Upper lobe of left lung (tissue), 6 donors: Measurements from ENCODE around the gene PDPR. TPM values are rescaled to one million over a fixed set of nuclear protein-coding genes. Genes with fewer than 3 reads are reported as not detected.
"Not testable (repeated sequence)": the region's sequence is repeated elsewhere in the genome, so short reads cannot be mapped to it uniquely, and the experiment has no call there.

Experiments
- ATAC-seq, 2 donors: fragments of 200-7000 bp; cut with Tn5 transposase; one replicate each; pipeline ENCODE4 v1.9.1; 2022; ENCODE audit warnings: mild to moderate bottlenecking in 2 of 2, moderate library complexity in 2 of 2; ENCODE audit not compliant: low FRiP score in 2 of 2
- DNase-seq, 2 donors: peaks; one replicate each; pipeline ENCODE4 v3.0.0-alpha.2; 2019 to 2020
- H3K27ac ChIP-seq, 4 donors: fragments of 200-600 bp; sonication (generic); one replicate each; pipeline ENCODE4 v1.5.1; 2016 to 2019
- H3K27me3 ChIP-seq, 4 donors: fragments of 200-600 bp; sonication (generic); one replicate each; pipeline ENCODE4 v1.5.1; 2017 to 2019
- H3K36me3 ChIP-seq, 4 donors: fragments of 200-600 bp; sonication (generic); one replicate each; pipeline ENCODE4 v1.5.1; 2016 to 2019
- H3K4me1 ChIP-seq, 4 donors: fragments of 200-600 bp; sonication (generic); one replicate each; pipeline ENCODE4 v1.5.1; 2018 to 2019
- H3K4me3 ChIP-seq, 4 donors: fragments of 200-600 bp; sonication (generic); one replicate each; pipeline ENCODE4 v1.5.1; 2017 to 2019; ENCODE audit warnings: mild to moderate bottlenecking in 2 of 4, moderate library complexity in 1 of 4
- H3K9me3 ChIP-seq, 4 donors: fragments of 200-600 bp; sonication (generic); one replicate each; pipeline ENCODE4 v1.5.1; 2018 to 2019
- EP300 ChIP-seq, 4 donors: sonication (generic); formaldehyde crosslinking; IDR thresholded peaks; one replicate each; pipeline ENCODE4 v1.5.1; 2017; ENCODE audit warnings: antibody characterized with exemption in 4 of 4, control low read depth in 2 of 4
- POLR2A ChIP-seq, 4 donors: fragments of 450-650 bp; IDR thresholded peaks; one replicate each; pipeline ENCODE4 v1.5.1; 2016 to 2017; ENCODE audit warnings: antibody characterized with exemption in 4 of 4, mild to moderate bottlenecking in 2 of 4
- POLR2AphosphoS5 ChIP-seq, 2 donors: sonication (generic); formaldehyde crosslinking; IDR thresholded peaks; one replicate each; pipeline ENCODE4 v1.5.1; 2017; ENCODE audit warnings: antibody characterized with exemption in 2 of 2
- WGBS, 2 donors: methylation state at CpG; one replicate each; pipeline ENCODE4 v1.1.5; 2017 to 2018; 5-methylcytosine and 5-hydroxymethylcytosine counted together
- total RNA-seq, 6 donors: library from RNA; depleted of rRNA in 4 of 6; stranded (reverse); fragments of >200 nt in 4 of 6; gene quantifications; one replicate each; pipeline versions ENCODE4 v1.1.0 to v1.2.1, GENCODE V29; 2016 to 2021
- TF ChIP-seq, protein P1 (sequence below), 6 experiments: fragments of 450-650 bp in 4 of 6; fragments of 200-600 bp in 2 of 6; sonication (generic) in 2 of 6; IDR thresholded peaks; one replicate each; pipeline ENCODE4 v1.5.1; 2016 to 2019; ENCODE audit warnings: antibody characterized with exemption in 6 of 6
- donor health status: DM: no; HTN: no; CAD: no; lungs with moderate emphysema.
- donor health status: DM: no; HTN: yes; CAD: no; lungs with severe emphysema.

The PDPR gene
- total RNA-seq, 6 donors from 2014 or later, result 15.2 to 46.1 (median 21.9) TPM

- H3K36me3 ChIP-seq, result peaks cover 45 to 71% (median 62%) of the 10 kb centered on the region in 4 donors
- DNase-seq (no peak), ATAC-seq (no peak)
- H3K9me3 ChIP-seq, result no peaks in the 10 kb centered on the region
- 97% methylated on average over 6 of the region's 6 CpGs for WGBS, 2 donors
- H3K4me1 ChIP-seq, result no peaks in the 10 kb centered on the region
- no peak overlapping the region for H3K27ac ChIP-seq
- no peak overlapping the region for H3K4me3 ChIP-seq
- no peak for TF ChIP-seq EP300 (IDR thresholded peaks at IDR 0.05)
- TF ChIP-seq, protein P1, sequence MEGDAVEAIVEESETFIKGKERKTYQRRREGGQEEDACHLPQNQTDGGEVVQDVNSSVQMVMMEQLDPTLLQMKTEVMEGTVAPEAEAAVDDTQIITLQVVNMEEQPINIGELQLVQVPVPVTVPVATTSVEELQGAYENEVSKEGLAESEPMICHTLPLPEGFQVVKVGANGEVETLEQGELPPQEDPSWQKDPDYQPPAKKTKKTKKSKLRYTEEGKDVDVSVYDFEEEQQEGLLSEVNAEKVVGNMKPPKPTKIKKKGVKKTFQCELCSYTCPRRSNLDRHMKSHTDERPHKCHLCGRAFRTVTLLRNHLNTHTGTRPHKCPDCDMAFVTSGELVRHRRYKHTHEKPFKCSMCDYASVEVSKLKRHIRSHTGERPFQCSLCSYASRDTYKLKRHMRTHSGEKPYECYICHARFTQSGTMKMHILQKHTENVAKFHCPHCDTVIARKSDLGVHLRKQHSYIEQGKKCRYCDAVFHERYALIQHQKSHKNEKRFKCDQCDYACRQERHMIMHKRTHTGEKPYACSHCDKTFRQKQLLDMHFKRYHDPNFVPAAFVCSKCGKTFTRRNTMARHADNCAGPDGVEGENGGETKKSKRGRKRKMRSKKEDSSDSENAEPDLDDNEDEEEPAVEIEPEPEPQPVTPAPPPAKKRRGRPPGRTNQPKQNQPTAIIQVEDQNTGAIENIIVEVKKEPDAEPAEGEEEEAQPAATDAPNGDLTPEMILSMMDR (IDR thresholded peaks at IDR 0.05), result no peak
- TF ChIP-seq POLR2A (IDR thresholded peaks at IDR 0.05), result no peak
- TF ChIP-seq POLR2AphosphoS5 (IDR thresholded peaks at IDR 0.05), result no peak
- H3K27me3 ChIP-seq, result no peaks in the 10 kb centered on the region
Measured at GRCh38 chr16:70160821-70161220, 46.7 kb downstream of the PDPR start.

DNA sequence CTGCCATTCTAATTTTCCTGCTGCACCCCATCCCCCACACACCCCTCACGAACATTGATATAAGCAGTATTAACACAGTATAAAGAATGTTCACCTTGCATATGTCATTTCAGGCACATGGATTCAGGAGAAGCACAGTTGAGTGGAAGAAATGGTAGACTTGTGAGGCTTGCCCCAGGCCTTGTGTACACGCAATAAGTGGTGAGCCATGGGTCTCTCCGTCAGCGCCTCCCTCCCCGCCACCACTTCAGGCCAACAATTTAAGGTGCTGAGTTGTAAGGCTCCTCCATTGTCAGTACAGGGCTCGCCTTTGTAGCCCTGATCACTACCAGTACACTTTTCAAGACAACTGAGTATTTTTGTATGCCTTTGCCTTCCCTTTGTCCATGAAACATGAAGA lies 47.2 kb downstream of the PDPR start:
- Histone ChIP-seq H3K9me3 (no peaks in the 10 kb centered on the region), H3K36me3 (peaks cover 39 to 66% (median 57%) of the 10 kb centered on the region in 4 donors), H3K27ac (no peak overlapping the region), H3K27me3 (no peaks in the 10 kb centered on the region), H3K4me3 (no peak overlapping the region), H3K4me1 (no peaks in the 10 kb centered on the region)
- DNase-seq, result no peak
- 91% methylated on average over 6 of the region's 6 CpGs for WGBS, 2 donors
- no peak for ATAC-seq
- TF ChIP-seq POLR2A (IDR thresholded peaks at IDR 0.05) (no peak), EP300 (IDR thresholded peaks at IDR 0.05) (no peak), POLR2AphosphoS5 (IDR thresholded peaks at IDR 0.05) (no peak)
- TF ChIP-seq, protein P1 (IDR thresholded peaks at IDR 0.05), result no peak

GRCh38 chr16:70162041-70162451 lies 47.9 kb downstream of the PDPR start:
- WGBS, 2 donors, result 68 to 70% methylated on average over 7 of the region's 7 CpGs
- H3K27ac ChIP-seq, result no peak overlapping the region
- DNase-seq, result no peak
- no peaks in the 10 kb centered on the region for H3K4me1 ChIP-seq
- no peaks in the 10 kb centered on the region for H3K27me3 ChIP-seq
- no peak overlapping the region for H3K4me3 ChIP-seq
- no peak for ATAC-seq
- H3K9me3 ChIP-seq, result no peaks in the 10 kb centered on the region
- TF ChIP-seq POLR2AphosphoS5 (IDR thresholded peaks at IDR 0.05) (no peak), POLR2A (IDR thresholded peaks at IDR 0.05) (no peak), EP300 (IDR thresholded peaks at IDR 0.05) (no peak)
- TF ChIP-seq, protein P1 (IDR thresholded peaks at IDR 0.05), result no peak
- H3K36me3 ChIP-seq, result peaks cover 33 to 59% (median 50%) of the 10 kb centered on the region in 4 donors

- TF ChIP-seq EP300 (IDR thresholded peaks at IDR 0.05) (no peak), POLR2A (IDR thresholded peaks at IDR 0.05) (no peak), POLR2AphosphoS5 (IDR thresholded peaks at IDR 0.05) (no peak)
- TF ChIP-seq, protein P1 (IDR thresholded peaks at IDR 0.05), result no peak
- Histone ChIP-seq H3K4me1 (no peaks in the 10 kb centered on the region), H3K27me3 (no peaks in the 10 kb centered on the region), H3K4me3 (no peak overlapping the region), H3K27ac (no peak overlapping the region), H3K9me3 (no peaks in the 10 kb centered on the region), H3K36me3 (peaks cover 18 to 44% (median 35%) of the 10 kb centered on the region in 4 donors)
- 85 to 90% methylated on average over 10 of the region's 10 CpGs for WGBS, 2 donors
- DNase-seq (peak in 1 of 2 donors; percentile 70), ATAC-seq (peak in 1 of 2 donors; percentile 1)
Measured at GRCh38 chr16:70163596-70163995, 49.5 kb downstream of the PDPR start.

- no CpG with 5 or more reads among the region's 10 CpGs for WGBS, 2 donors
- not testable (repeated sequence) for H3K9me3 ChIP-seq, DNase-seq, H3K27ac ChIP-seq, ATAC-seq, H3K4me3 ChIP-seq, H3K4me1 ChIP-seq, H3K27me3 ChIP-seq
- peaks cover 0 to 13% (median 9%) of the 10 kb centered on the region in 4 donors for H3K36me3 ChIP-seq
Measured at GRCh38 chr16:70166688-70167087, 52.6 kb downstream of the PDPR start.

- H3K4me1 ChIP-seq, H3K4me3 ChIP-seq, H3K9me3 ChIP-seq, H3K27me3 ChIP-seq, H3K36me3 ChIP-seq, H3K27ac ChIP-seq, ATAC-seq: not testable (repeated sequence)
- WGBS, 2 donors, result 82% methylated on average over 3 of the region's 21 CpGs; no CpG with 5 or more reads in 1 of the 2 donors
- DNase-seq, result peak in 1 of 2 donors; percentile 49
Measured at GRCh38 chr16:70173212-70173837, 59.2 kb downstream of the PDPR start, which contains the start of gene CLEC18C. TSS of gene CLEC18C (plus strand) at chr16:70173787. CDS start at chr16:70174279, 492 bp downstream.

GRCh38 chr16:70173916-70174315 lies 59.8 kb downstream of the PDPR start:
- not testable (repeated sequence) for H3K4me1 ChIP-seq, H3K27me3 ChIP-seq, H3K36me3 ChIP-seq, H3K4me3 ChIP-seq, DNase-seq, H3K27ac ChIP-seq, H3K9me3 ChIP-seq
- peak; percentile 13 to 32 for ATAC-seq
- no CpG with 5 or more reads among the region's 15 CpGs for WGBS, 2 donors

- H3K36me3 ChIP-seq, H3K4me3 ChIP-seq, H3K4me1 ChIP-seq, H3K27ac ChIP-seq, H3K9me3 ChIP-seq, DNase-seq, H3K27me3 ChIP-seq: not testable (repeated sequence)
- ATAC-seq, result peak; percentile 39 to 58
- 66 to 88% methylated on average over 8 to 9 of the region's 21 CpGs for WGBS, 2 donors
Measured at GRCh38 chr16:70174387-70174932, 60.3 kb downstream of the PDPR start.
